SK-N-SH (cell line): ENCODE measurements around the gene ACSS1. TPM values are rescaled to one million over a fixed set of nuclear protein-coding genes. Genes with fewer than 3 reads are reported as not detected.

Experiments used
- CTCF ChIA-PET: fragments of 300-600, 350-600 bp; formaldehyde crosslinking; extraction: SDS; loops from one replicate; lab custom pipeline; 2021; lab: Yijun Ruan, JAX
- POLR2A ChIA-PET: fragments of 350-600 bp; sonication (Branson Sonifier 250); formaldehyde crosslinking; extraction: SDS; loops from one replicate; lab custom pipeline; 2020; ENCODE audit warnings: antibody characterized with exemption, inconsistent platforms; lab: Yijun Ruan, JAX
- DNase-seq: peaks from one replicate; pipeline ENCODE4 v3.0.0; 2012
- H2AFZ ChIP-seq: fragments of 200-600 bp; sonication (generic); 2 replicates; pipeline ENCODE4 v1.8.1; 2016; ENCODE audit warnings: antibody characterized with exemption, mild to moderate bottlenecking, low read depth
- H3F3A ChIP-seq: fragments of 200-600 bp; sonication (generic); replicated peaks from 2 replicates; pipeline ENCODE3; 2016; ENCODE audit warnings: antibody characterized with exemption, mild to moderate bottlenecking; ENCODE audit not compliant: insufficient read depth
- H3K27ac ChIP-seq, 2 experiments: fragments of 200-500 bp in 1 of 2; fragments of 200-600 bp in 1 of 2; sonication (Bioruptor generic) in 1 of 2; sonication (generic), shearing (Covaris generic) in 1 of 2; 2 replicates each; pipeline versions ENCODE4 v1.5.1 to v1.6.1; 2014 to 2016; ENCODE audit warnings: low read depth in 2 of 2, inconsistent platforms in 1 of 2, low read length in 1 of 2, mild to moderate bottlenecking in 1 of 2, mixed read lengths in 1 of 2
- H3K27me3 ChIP-seq: fragments of 200-600 bp; sonication (generic), shearing (Covaris generic); 2 replicates; pipeline ENCODE4 v1.6.1; 2016; ENCODE audit warnings: mixed run types; ENCODE audit not compliant: insufficient read depth
- H3K36me3 ChIP-seq, 2 experiments: fragments of 200-500 bp in 1 of 2; fragments of 200-600 bp in 1 of 2; sonication (Bioruptor generic) in 1 of 2; sonication (generic) in 1 of 2; replicated peaks in 1 of 2; 2 replicates each; pipeline versions ENCODE3 to v1.5.1; 2014 to 2016; ENCODE audit warnings: low read length in 1 of 2, mild to moderate bottlenecking in 1 of 2; ENCODE audit not compliant: insufficient read depth in 2 of 2, control insufficient read depth in 1 of 2
- H3K4me1 ChIP-seq, 2 experiments: fragments of 200-500 bp in 1 of 2; fragments of 200-600 bp in 1 of 2; sonication (Bioruptor generic) in 1 of 2; sonication (generic), shearing (Covaris generic) in 1 of 2; 2 replicates each; pipeline versions ENCODE4 v1.5.1 to v1.6.1; 2014 to 2016; ENCODE audit warnings: low read depth in 1 of 2, low read length in 1 of 2, mixed run types in 1 of 2; ENCODE audit not compliant: insufficient read depth in 2 of 2, control insufficient read depth in 1 of 2
- H3K4me2 ChIP-seq: fragments of 200-600 bp; sonication (generic), shearing (Covaris generic); 2 replicates; pipeline ENCODE4 v1.6.1; 2017; ENCODE audit warnings: mixed run types
- H3K4me3 ChIP-seq, 2 experiments: fragments of 200-500 bp in 1 of 2; fragments of 200-600 bp in 1 of 2; sonication (Bioruptor generic) in 1 of 2; sonication (generic), shearing (Covaris generic) in 1 of 2; 2 replicates each; pipeline versions ENCODE4 v1.5.1 to v1.8.1; 2014 to 2016; ENCODE audit warnings: low read depth in 2 of 2, inconsistent platforms in 1 of 2, low read length in 1 of 2, mild to moderate bottlenecking in 1 of 2, mixed read lengths in 1 of 2, moderate library complexity in 1 of 2
- H3K79me2 ChIP-seq: fragments of 200-600 bp; sonication (generic); 2 replicates; pipeline ENCODE4 v1.8.1; 2017; ENCODE audit warnings: mild to moderate bottlenecking; ENCODE audit not compliant: insufficient read depth
- H3K9ac ChIP-seq: fragments of 200-600 bp; sonication (generic); 2 replicates; pipeline ENCODE4 v1.6.1; 2017; ENCODE audit warnings: mixed run types
- H3K9me2 ChIP-seq: fragments of 200-600 bp; sonication (generic); 2 replicates; pipeline ENCODE4 v1.6.1; 2017; ENCODE audit warnings: mixed run types
- H3K9me3 ChIP-seq: fragments of 200-600 bp; sonication (generic); 2 replicates; pipeline ENCODE4 v1.6.1; 2017; ENCODE audit warnings: mixed run types, mild to moderate bottlenecking, moderate library complexity
- H4K20me1 ChIP-seq: fragments of 200-600 bp; sonication (generic); 2 replicates; pipeline ENCODE4 v1.6.1; 2017; ENCODE audit warnings: mild to moderate bottlenecking, mixed run types; ENCODE audit not compliant: insufficient read depth
- CHD2 ChIP-seq: fragments of 150-350 bp; IDR thresholded peaks from 2 replicates; pipeline ENCODE4 v1.6.1; 2018; ENCODE audit warnings: low read length; ENCODE audit not compliant: partially characterized antibody
- EP300 ChIP-seq, 2 experiments: IDR thresholded peaks; 2 replicates each; pipeline versions ENCODE4 v1.4.0 to v1.6.1; 2012; ENCODE audit warnings: borderline replicate concordance in 1 of 2, low read depth in 1 of 2, low read length in 1 of 2
- FOSL2 ChIP-seq: IDR thresholded peaks from 2 replicates; pipeline ENCODE4 v1.4.0; 2012; ENCODE audit warnings: low read depth, mild to moderate bottlenecking, moderate library complexity, borderline replicate concordance
- MXI1 ChIP-seq: IDR thresholded peaks from 2 replicates; pipeline ENCODE4 v1.6.1; 2012; ENCODE audit warnings: mild to moderate bottlenecking, low read depth, low read length, improper control_type of control experiment
- NRF1 ChIP-seq: IDR thresholded peaks from 2 replicates; pipeline ENCODE4 v1.6.1; 2012; ENCODE audit warnings: low read depth, mild to moderate bottlenecking, low read length
- RXRA ChIP-seq: IDR thresholded peaks from 2 replicates; pipeline ENCODE4 v1.4.0; 2012; ENCODE audit warnings: low read depth, mild to moderate bottlenecking, borderline replicate concordance
- TEAD4 ChIP-seq: IDR thresholded peaks from 2 replicates; pipeline ENCODE4 v1.4.0; 2012; ENCODE audit warnings: mild to moderate bottlenecking, borderline replicate concordance; ENCODE audit not compliant: insufficient read depth
- ZBTB33 ChIP-seq: IDR thresholded peaks from 2 replicates; pipeline ENCODE4 v1.4.0; 2012; ENCODE audit warnings: low read depth, borderline replicate concordance
- WGBS: methylation state at CpG from one replicate; pipeline ENCODE4 v1.1.6; 2017; ENCODE audit warnings: low lambda C conversion rate; 5-methylcytosine and 5-hydroxymethylcytosine counted together
- polyA plus RNA-seq, 3 experiments: library from polyadenylated mRNA; depleted of rRNA; stranded (reverse); fragments of >200 nt; gene quantifications; 2 replicates each; pipeline ENCODE4 v1.2.3, GENCODE V29; 2012

The ACSS1 gene
- polyA plus RNA-seq, 1 of the 3 experiments (the other 2 are of a cell fraction), result 2.0 TPM

GRCh38 chr20:25061103-25061799, 3.3 kb upstream of the ACSS1 start:
- DNase-seq, result no peak
- Histone ChIP-seq H3K9me3 (no peaks in the 10 kb centered on the region), H2AFZ (no peak overlapping the region), H3K36me3 (no peaks in the 10 kb centered on the region), H3F3A (peaks cover 1% of the 10 kb centered on the region), H4K20me1 (no peaks in the 10 kb centered on the region), H3K27me3 (peaks cover 72% of the 10 kb centered on the region), H3K9ac (no peak overlapping the region), H3K4me1 (peaks cover 0 to 15% of the 10 kb centered on the region in 2 experiments; a peak in 1 of 4 replicates), H3K79me2 (no peaks in the 10 kb centered on the region), H3K9me2 (no peaks in the 10 kb centered on the region), H3K4me3 (no peak overlapping the region), H3K27ac (no peak overlapping the region), H3K4me2 (no peak overlapping the region)
- 21% methylated on average over 7 of the region's 7 CpGs for WGBS
- POLR2A ChIA-PET, result no interaction called here
- TF ChIP-seq TEAD4 (no peak), RXRA (no peak), EP300 (IDR thresholded peaks at IDR 0.05; ENCODE audit: borderline replicate concordance in 1 of 2, low read depth in 1 of 2, low read length in 1 of 2) (no peak), ZBTB33 (no peak)
- CTCF ChIA-PET, result interaction anchor here (2.1 to 6.4 kb wide), 2 partner anchors 16 to 67 kb away, joined by 8 to 48 read pairs; partner anchors contain the start of gene APMAP

GRCh38 chr20:25059866-25060465, 2.0 kb upstream of the ACSS1 start:
- Histone ChIP-seq H3K9me3 (no peaks in the 10 kb centered on the region), H3K4me1 (peaks cover 0 to 15% of the 10 kb centered on the region in 2 experiments; a peak in 1 of 4 replicates), H3K9me2 (no peaks in the 10 kb centered on the region), H3K4me3 (no peak overlapping the region), H3F3A (no peaks in the 10 kb centered on the region), H3K27me3 (peaks cover 60% of the 10 kb centered on the region), H3K27ac (no peak overlapping the region), H4K20me1 (no peaks in the 10 kb centered on the region), H3K36me3 (no peaks in the 10 kb centered on the region), H2AFZ (no peak overlapping the region), H3K4me2 (no peak overlapping the region), H3K79me2 (no peaks in the 10 kb centered on the region), H3K9ac (no peak overlapping the region)
- POLR2A ChIA-PET, result no interaction called here
- DNase-seq, result no peak
- WGBS, result 50% methylated on average over 4 of the region's 8 CpGs
- TF ChIP-seq MXI1 (no peak), FOSL2 (no peak), EP300 (IDR thresholded peaks at IDR 0.05; ENCODE audit: borderline replicate concordance in 1 of 2, low read depth in 1 of 2, low read length in 1 of 2) (no peak), CHD2 (no peak), NRF1 (no peak)
- CTCF ChIA-PET, result interaction anchor here (0.8 to 1.8 kb wide), 2 partner anchors 18 to 66 kb away, joined by 4 to 6 read pairs; no protein-coding TSS in a partner anchor
